ENCODE data around the gene SH2D1A. TPM values are rescaled to one million over a fixed set of nuclear protein-coding genes. Genes with fewer than 3 reads are reported as not detected.
"Not testable (repeated sequence)": the region's sequence is repeated elsewhere in the genome, so short reads cannot be mapped to it uniquely, and the experiment has no call there.

Gene SH2D1A
- total RNA-seq, 1 donor from 2014 or later: not detected

DNA sequence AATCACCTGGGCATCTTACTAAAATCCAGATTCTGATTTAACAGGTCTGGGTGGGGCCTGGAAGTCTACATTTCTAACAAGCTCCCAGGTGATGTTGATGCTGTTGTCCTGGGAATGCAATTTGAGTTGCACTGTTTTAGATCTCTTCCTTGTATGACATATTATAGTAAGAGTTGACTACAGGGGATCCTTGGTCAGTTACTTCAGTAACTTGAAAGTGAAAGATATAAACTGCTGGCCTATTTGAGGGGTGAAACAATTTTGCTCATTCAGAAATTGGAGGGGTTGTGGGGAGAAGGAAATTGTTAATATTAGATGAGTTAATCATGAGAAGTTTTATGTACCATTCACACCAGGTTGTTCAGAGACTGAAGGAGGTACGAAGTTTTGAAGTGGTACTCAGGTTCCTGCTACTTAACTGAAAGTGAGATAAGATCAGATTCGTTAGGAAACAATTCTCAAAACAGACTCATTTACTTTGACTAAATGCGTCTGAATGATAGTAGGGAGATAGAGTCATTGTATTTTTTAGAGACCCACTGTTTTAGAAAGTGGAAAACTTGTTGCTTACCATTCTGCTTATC, 12.5 kb downstream of the SH2D1A start:
- DNase-seq: no peak

DNA sequence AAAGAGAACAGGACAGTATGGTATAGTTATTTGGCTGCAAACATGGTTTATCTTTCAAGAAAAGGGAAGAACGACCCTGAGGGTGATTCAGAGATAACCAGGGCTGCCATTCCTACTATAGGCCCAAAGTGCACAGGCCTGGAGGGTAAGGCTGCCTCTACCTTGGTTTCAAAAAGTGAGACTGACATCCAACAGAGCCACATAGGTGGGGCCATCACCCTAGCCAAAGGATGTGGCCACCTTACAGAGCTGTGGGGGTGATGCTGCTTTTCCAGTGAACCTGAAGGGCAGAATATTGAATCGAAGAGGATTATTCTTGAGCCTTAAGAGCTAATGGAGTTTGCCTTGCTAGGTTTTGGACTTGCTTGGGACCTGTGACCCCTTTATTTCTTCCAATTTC, 15.7 kb downstream of the SH2D1A start:
- no peak for DNase-seq

DNA sequence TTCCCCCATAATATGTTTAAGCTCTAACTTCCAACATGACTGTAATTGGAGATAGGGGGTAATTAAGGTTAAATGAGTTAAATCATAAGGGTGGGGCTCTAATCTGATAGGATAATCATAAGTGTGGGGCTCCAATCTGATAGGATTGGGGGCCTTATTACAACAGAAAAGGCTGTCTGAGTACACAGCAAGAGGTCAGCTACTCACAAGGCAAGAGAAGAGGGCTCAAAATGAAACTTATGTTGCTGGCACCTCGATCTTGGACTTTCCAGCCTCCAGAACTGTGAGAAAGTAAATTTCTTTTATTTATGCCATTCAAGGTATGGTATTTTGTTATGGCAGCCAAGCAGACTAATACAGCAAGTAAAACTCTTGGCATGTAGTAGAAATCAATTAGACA, 16.4 kb downstream of the SH2D1A start:
- DNase-seq: no peak

DNA sequence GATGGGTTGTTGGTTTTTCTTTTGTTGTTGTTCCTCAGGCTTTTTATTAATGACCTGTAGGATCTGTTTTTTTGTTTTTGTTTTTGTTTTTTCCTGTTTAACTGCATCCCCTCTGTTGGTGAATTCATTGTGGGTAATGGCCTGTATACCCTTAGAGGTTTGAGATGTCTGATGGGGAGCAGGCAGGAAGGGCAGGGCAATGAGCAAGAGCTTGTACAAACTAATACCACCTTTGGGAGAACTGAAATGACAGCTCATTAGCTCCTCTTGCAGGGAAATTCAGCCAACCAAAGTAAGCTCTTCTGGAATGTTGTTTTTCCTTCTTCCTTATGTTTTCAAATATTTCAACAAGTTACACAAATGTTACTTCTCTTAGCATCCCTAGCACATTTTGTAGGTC, 23.4 kb downstream of the SH2D1A start:
- DNase-seq: no peak

DNA sequence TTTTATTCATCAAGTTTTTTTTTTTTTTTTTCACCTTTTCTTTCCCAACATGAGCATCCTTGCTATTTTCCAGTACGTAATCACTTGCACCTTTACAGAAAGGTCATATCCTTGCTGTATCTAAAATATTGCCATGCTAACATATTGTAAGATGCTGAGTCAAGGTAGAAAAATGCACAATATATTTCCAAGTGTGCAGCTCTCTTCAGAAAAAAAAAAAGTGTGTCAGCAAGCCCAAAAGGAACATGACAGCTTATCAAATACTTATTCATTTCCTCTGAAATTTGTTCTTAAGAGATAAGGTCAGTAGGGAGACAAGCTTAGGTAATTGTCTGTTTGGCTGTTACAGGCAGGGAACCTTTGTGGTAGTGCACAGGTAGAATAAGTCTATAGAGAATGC, 27.0 kb downstream of the SH2D1A start:
- no peak for DNase-seq

DNA sequence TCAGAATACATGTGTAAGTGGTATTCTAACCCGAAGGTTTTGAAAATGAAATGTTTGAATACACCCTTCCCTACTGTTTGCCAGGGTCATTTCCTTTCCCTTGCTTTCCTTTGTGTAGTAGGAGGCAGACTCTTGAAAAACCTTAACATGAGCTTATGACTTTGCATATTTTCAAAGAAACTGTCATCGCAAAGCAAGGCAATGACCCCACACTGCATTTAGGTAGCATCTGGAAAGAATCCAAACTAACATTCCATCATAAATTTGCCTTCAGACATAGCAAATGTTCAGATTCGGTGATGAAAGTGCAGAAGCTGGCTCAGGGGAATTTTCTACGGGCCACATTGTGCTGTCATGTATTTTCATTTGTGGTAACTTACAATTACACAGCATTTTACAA, 32.3 kb downstream of the SH2D1A start:
- no peak for DNase-seq

DNA sequence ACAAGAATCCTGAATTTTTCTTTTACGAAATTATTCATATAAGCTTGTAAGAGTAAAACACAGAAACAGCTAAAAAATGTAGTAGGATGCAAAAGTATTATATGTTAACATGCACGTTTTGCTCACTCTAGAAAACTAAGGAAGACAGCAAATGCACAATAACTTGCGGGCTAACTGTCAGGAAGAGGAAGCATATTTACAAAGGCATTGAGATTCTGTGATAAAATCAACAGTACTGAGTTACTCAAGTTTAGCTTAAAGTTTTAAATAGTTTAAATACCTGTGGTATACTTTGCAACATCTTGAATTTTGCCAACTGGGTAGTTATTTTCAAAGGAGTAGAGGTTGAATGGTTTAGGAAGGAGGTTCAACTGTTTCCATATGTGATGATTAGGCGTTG, 37.0 kb downstream of the SH2D1A start:
- DNase-seq: no peak

DNA sequence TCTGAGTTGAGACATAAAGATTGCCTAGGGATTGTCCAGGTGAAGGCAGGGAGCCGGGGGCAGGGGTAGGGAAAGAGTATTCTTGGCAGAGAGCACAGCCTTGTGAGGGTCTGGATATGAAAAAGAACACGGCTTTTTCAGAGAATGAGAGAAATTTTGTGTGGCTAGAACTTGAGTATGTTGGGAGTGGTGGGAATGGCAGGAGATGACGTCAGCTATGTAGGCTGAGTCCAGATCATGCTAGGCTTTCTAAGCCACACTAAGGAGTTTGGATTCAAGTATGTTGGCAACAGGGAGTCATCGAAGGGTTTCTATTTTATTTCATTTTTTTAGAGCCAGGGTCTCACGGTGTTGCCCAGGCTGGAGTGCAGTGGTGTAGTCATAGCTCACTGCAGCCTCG, 40.0 kb downstream of the SH2D1A start:
- DNase-seq: no peak

DNA sequence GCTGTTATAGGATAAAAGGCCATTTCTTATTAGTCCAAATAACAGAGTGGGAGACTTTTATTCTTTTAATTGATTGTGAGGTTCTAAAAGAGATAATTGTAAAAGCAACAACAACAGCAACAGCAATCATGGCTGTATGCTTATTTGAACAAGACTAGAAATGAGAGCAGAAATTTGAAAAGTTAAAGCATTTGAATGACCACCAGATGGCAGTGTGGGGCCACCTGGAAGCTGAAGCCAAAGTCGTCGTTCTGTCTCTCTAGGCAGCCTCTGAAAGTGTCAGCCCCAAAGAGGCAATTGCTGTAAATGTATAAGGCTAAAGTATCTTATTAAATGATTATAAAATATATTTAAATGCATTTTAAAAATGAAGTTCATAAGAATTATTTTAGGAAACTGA, 42.2 kb downstream of the SH2D1A start:
- DNase-seq: peak; percentile 64

DNA sequence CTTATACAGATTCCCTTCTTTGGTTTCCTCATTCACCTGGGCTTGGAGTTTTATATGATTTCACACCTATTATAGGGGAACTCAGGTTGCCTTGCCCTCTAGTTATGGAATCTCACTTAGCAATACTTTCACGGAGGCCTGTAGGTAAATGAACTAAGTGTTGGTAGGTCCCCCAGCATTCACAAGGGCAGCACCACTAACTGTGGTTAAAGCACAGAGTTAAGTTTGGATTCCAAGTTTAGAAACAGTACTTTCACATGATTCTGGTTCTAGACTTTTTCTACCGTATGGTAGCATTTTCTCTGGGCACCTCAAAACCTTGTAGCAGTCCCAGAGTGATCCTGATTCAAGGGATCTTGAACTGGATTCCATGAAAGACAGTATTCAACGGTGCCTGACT, 46.4 kb downstream of the SH2D1A start:
- no peak for DNase-seq

DNA sequence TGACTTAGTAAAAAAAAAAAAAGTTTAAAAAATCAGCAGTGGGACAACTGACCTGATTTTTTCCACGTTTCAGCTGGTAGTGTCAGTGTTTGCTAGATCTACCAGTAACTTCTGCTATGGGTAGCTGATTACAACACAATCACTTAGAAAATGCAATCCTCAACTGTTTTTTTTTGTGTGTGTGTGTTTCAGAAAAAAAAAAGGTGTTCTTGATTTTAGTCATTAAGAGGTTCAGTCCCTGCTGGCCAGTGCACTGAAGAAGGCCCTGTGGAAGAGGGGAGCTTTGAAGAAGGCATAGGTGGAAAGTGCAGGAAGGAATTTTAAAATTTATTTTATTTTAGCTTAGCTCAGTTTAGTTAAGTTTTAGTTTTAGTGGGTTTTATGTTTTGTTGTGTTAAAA, 46.9 kb downstream of the SH2D1A start:
- DNase-seq: no peak

DNA sequence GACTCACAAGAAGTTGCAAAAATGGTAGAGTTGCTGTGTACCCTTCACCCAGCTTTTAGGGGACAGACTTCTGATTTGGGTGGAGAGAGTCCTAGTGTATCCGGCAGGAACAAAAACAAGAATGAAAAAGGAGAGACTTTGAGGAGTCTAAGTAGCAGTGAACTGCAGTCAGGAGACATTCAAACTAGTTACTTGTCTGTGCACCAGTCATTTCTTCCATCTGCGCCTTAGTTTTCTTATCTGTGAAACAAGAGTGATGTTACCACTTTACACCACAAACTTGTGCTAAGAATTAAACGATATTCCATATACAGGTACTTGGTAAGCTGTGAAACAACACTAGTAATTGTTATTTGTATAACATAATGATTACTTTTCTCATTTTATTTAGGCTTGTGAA, 47.3 kb downstream of the SH2D1A start:
- no peak for DNase-seq

DNA sequence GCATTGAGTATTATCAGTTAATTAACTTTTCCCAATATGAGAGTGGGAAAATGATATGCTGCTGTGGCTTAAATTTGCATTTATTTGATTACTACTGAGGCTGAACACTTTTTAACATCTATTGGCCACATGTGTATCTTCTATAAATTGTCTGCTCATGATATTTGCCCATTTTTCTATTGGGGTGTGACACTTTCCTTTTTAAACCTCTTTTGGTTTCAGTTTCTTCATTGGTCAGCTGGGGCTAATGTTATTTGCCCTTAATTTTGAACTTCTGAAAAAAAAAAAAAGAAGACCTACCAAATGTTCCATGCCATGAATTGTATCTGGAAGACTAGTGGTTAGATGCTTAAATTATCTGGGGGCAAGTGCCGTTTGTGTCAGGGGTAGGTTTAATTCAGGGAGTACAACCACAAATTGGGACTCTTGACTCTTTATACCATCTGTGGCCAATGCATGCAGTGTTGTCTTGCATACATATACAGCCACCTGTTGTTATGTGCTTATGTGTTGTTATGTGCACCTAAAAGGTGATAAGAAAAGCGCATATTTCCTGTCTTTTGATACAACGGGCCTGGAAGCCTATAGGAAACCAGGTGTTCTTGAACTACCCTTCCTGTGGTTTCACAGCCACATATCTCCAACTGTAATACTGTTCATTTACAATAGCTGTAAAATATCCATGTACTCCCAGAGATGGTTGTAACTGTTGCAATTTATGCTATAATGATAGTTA, 49.0 kb downstream of the SH2D1A start:
- no peak for DNase-seq

DNA sequence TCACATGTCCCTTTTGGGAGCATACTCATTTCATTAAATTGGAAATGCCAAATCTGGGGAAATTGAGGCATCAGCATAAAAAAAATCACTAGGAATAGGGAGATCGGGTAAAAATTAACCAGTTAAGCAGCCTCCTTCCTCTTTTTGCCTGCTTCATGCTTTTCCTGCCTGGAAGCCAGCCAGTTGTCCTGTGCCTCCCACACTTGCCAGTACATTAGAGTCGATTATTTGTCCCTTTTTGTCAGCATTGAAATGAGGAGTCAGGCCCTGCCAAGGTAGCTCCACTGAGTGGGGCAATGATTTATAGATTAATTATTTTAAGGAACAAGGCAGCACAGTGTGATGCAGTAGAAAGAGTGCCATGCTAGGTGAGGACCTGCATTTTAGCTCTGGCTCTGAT, 55.3 kb downstream of the SH2D1A start:
- no peak for DNase-seq

DNA sequence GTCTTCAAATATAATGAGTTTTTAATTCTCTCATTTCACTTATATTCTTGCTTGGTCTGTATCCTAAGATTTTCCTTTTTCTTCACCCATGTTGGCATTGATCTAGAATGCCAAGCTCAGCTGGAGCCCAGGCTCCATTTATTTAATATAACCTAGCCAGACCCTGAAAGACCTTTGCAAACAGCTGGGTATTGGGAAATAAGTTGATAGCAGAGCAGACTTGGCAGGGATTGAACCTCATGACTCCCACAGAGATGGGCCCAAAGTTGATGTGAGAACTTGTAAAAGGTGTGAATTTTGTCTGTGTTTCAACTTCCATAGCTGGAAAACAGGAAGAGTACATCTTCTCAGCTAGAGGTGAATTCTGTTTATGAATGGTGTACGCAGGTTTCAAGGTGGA, 59.5 kb downstream of the SH2D1A start:
- DNase-seq: no peak

DNA sequence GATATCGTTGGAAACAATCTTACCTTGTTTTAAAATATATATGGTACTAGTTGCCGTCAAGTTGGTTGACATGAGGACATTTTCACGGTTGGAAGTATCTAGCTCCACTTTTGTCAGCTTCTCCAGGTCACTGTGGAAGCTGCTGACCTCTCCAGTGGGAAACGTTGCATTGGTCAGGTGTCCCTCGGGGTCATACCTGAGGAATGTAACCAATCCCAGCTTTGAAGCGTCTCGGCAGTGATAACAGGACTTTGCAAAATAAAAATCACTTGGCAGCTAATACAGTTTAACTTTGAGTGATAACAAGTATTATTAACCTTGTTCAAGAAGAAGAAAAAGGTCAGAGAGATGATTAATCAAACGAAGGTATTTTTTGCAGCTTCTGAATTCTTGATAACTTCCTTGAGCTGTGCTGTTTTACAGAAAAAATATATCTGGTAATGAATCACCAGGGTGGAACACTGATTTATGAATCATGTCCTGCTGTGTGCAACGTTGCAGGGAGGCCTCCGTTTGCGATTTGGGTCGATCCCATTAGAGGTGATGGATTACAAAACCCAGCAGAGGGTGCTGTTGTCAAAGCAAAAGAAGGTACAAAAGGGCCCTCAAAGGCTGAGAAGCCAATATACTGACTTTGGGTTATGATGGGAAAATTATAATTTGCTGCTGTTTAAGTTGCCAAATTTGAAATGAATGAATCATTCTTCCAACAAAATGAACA, 60.1 kb downstream of the SH2D1A start:
- peak; percentile 79 for DNase-seq

DNA sequence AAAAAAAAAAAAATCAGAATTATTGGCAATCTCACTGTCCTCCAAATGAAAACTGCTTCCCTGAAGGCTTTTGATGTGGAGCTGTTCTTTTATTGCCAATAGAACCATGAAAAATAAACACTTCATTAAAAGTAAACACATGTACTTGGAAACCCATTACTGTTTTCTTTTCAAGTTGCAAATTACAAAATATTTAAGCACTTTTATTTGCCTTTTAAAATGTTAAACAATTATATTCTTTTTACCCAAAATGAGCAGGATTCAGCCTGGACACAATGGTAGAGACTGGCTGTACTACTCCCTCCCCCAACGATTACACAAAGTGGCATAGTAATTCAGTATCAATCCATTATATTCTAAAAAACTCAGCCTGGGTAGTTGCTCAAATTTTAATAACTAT, 60.9 kb downstream of the SH2D1A start:
- DNase-seq: no peak

DNA sequence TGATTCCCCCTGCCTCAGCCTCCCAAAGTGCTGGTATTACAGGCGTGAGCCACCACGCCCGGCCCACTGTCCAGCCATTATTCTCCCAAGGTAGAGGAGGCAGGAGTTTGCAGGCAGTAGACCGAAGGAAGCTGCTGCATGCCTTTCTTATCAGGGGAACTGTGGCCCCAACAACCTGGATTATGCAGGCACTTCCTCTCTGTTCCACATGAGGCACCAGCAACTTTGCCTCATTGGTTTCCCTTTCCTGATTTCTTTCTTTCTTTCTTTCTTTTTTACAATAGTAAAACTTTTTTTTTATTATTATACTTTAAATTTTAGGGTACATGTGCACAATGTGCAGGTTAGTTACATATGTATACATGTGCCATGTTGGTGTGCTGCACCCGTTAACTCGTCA, 62.0 kb downstream of the SH2D1A start:
- DNase-seq: not testable (repeated sequence)

DNA sequence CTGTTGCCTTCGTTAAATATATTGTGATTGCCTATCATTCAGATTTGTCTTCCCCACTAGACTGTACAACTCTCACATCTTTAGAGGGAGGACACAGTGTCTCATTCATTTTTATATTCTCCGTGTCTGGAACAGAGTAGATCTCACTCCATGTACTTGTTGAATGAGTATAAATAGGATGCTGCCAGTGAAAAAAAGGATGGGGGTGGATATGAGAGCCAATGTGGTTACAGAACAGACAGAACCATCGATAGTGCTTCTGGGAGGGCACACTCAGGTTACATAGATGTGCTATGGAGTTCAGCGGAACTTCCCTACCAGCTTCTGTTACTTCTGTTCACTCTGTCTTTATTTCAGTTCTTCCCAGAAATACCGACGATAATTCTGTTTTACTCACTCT, 66.9 kb downstream of the SH2D1A start:
- no peak for DNase-seq

DNA sequence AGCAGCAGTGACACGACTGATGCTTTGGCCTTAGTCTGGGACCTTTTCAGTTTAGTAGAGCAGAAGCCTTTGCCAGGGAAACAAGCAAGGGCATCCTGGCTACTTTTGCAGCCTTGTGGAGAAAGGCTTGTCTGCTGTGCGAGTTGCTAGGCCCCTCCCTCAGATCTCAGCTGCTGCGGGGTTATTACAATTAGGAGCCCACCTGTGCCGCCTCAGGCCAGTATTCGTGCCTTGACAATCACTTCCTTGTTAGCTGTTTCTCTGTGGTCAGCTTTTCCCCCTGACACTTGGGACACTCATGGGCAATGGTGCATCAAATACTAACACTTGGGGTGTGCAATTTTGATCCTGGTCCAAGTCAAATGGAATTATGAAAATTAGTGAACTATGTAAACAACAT, 67.9 kb downstream of the SH2D1A start:
- DNase-seq: no peak

DNA sequence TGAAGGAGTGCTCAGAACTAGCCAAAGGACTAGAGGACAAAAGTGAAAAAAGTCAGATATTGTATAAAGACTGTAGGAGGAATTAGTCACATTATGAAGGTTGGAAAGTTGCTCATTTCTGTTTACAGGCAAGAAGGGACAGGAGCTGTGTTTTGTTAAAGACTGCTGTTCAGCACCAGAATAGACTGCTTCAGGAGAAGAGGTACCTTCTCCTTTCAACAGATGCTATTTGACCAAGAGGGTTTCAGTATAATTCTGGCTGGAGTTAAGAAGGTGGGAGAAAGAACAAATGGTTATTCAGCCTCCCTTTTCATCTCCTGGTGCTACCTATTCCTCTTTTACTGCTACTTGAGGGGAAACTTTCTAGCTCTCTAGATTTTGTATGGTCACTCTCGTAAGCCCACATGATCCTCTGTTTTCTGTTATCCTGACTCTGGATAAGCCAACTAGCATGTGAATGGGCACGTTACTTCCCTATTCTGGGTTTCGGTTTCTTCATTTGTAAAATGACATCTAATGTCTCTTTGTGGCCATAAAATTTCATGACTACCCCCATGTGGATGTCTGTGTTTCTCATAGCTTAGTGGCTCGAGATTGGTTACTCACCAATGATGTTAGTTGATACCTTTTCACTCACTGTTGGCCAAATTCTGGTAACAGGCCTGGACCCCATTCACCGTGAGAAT, 68.9 kb downstream of the SH2D1A start:
- DNase-seq: no peak

DNA sequence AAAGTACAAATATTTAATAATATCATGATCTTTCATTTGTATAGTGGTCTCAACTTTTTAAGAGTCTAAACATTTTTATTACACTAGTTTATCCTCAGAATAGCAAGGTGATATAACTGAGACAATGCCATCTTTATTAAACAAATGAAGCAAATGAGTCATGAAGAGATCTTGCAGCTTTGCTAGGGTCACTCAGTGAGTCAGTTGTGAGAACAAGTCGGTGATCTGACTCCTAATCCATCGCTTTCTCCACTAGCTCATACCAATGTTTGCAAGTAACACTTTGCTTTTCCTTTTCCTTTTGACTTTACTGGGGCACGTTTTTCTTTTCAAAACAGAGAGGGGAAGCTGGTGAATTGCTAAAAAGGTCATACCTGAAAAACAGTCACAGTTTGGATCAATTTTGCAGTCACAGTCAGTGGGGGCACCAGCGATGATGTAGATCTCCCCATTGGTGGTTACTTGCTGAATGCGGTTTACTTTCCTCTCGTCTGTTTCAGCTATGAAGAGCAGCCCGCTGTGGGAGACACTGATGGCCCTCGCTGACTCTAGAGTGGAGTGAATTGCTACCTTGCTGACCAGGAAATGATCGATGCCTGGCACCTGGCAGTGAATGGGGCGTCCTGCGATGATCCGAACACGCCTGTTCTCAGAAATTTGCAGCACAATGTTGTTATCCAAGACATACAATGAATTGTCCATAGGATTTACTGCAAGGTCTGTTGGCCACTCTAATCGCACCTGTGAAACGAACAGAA, 75.7 kb downstream of the SH2D1A start:
- DNase-seq: no peak

Measured in dermis blood vessel endothelial cell (primary cell).